ENCODE measurements around the gene AATF. TPM values are rescaled to one million over a fixed set of nuclear protein-coding genes. Genes with fewer than 3 reads are reported as not detected.

The AATF gene
- total and polyA plus RNA-seq, 2 donors (not counting 1 experiment from before 2014, with no cell fraction given): 23.9 to 54.8 TPM

- ATAC-seq (ENCODE audit: low read depth): no peak
- ChIA-PET CTCF (no interaction called here), POLR2A (no interaction called here)
- intact Hi-C loops (cut with micrococcal nuclease): no loop called here
- Histone ChIP-seq H3K27ac (ENCODE audit: low read length in 2 of 2) (no peak overlapping the region), H3K27me3 (replicated peaks in 1 of 4; ENCODE audit: control extremely low read depth in 1 of 4, control insufficient read depth in 3 of 4, insufficient read depth in 4 of 4, low read length in 3 of 4) (peaks cover 0 to 5% (median 0%) of the 10 kb centered on the region in 4 experiments), H3K79me2 (ENCODE audit: control insufficient read depth, insufficient read depth, low read length) (no peaks in the 10 kb centered on the region), H3K4me1 (ENCODE audit: control insufficient read depth in 2 of 2, insufficient read depth in 2 of 2, low read length in 2 of 2) (no peaks in the 10 kb centered on the region), H3K9ac (ENCODE audit: low read length) (no peak overlapping the region), H3K4me3 (ENCODE audit: control extremely low read depth in 1 of 5, extremely low read depth in 1 of 5, insufficient read depth in 1 of 5, low read depth in 2 of 5, low read length in 4 of 5) (no peak overlapping the region), H3K36me3 (replicated peaks in 1 of 2; ENCODE audit: control extremely low read depth in 1 of 2, control insufficient read depth in 1 of 2, extremely low read depth in 1 of 2, insufficient read depth in 2 of 2, low read length in 1 of 2) (no peaks in the 10 kb centered on the region), H2AFZ (ENCODE audit: insufficient read depth, low read depth, low read length, poor library complexity, severe bottlenecking) (no peak overlapping the region), H4K20me1 (ENCODE audit: control insufficient read depth, insufficient read depth, low read length, poor library complexity, severe bottlenecking) (no peaks in the 10 kb centered on the region), H3K4me2 (replicated peaks; ENCODE audit: low read depth, low read length, poor library complexity, severe bottlenecking) (no peak overlapping the region), H3K9me3 (ENCODE audit: control extremely low read depth in 1 of 3, control insufficient read depth in 2 of 3, insufficient read depth in 1 of 3, low read length in 2 of 3) (no peaks in the 10 kb centered on the region)
- WGBS (ENCODE audit: insufficient coverage): 71% methylated on average over 20 of the region's 25 CpGs
- no peaks in the 10 kb centered on the region for H3K9me3 Mint-ChIP-seq (ENCODE audit: insufficient read depth)
- no peak for TF ChIP-seq EZH2 (IDR thresholded peaks at IDR 0.05; ENCODE audit: borderline replicate concordance, insufficient read depth, low read depth, low read length, poor library complexity, severe bottlenecking)
- no peak for TF ChIP-seq CTCF (IDR thresholded peaks at IDR 0.05)
- no peaks in the 10 kb centered on the region for H3K4me1 Mint-ChIP-seq
- H3K27ac Mint-ChIP-seq: no peak overlapping the region
- H3K27me3 Mint-ChIP-seq: peaks cover 3% of the 10 kb centered on the region
- no peak overlapping the region for H3K4me3 Mint-ChIP-seq
- no peak for DNase-seq
Observed at GRCh38 chr17:37066322-37067255, 117.8 kb downstream of the AATF start.

- CTCF ChIA-PET: interaction anchor here (1.1 to 2.5 kb wide), 2 partner anchors 20 to 26 kb away, joined by 3 to 8 read pairs; no protein-coding TSS in a partner anchor
- no peak overlapping the region for H3K4me3 Mint-ChIP-seq
- 65% methylated on average over 9 of the region's 13 CpGs for WGBS (ENCODE audit: insufficient coverage)
- Histone ChIP-seq H3K9me3 (ENCODE audit: control extremely low read depth in 1 of 3, control insufficient read depth in 2 of 3, insufficient read depth in 1 of 3, low read length in 2 of 3) (no peaks in the 10 kb centered on the region), H2AFZ (ENCODE audit: insufficient read depth, low read depth, low read length, poor library complexity, severe bottlenecking) (no peak overlapping the region), H3K36me3 (replicated peaks in 1 of 2; ENCODE audit: control extremely low read depth in 1 of 2, control insufficient read depth in 1 of 2, extremely low read depth in 1 of 2, insufficient read depth in 2 of 2, low read length in 1 of 2) (no peaks in the 10 kb centered on the region), H3K27me3 (replicated peaks in 1 of 4; ENCODE audit: control extremely low read depth in 1 of 4, control insufficient read depth in 3 of 4, insufficient read depth in 4 of 4, low read length in 3 of 4) (peaks cover 0 to 5% (median 0%) of the 10 kb centered on the region in 4 experiments), H3K9ac (ENCODE audit: low read length) (no peak overlapping the region), H3K27ac (ENCODE audit: low read length in 2 of 2) (no peak overlapping the region), H3K4me2 (replicated peaks; ENCODE audit: low read depth, low read length, poor library complexity, severe bottlenecking) (no peak overlapping the region), H4K20me1 (ENCODE audit: control insufficient read depth, insufficient read depth, low read length, poor library complexity, severe bottlenecking) (no peaks in the 10 kb centered on the region), H3K4me1 (ENCODE audit: control insufficient read depth in 2 of 2, insufficient read depth in 2 of 2, low read length in 2 of 2) (no peaks in the 10 kb centered on the region), H3K79me2 (ENCODE audit: control insufficient read depth, insufficient read depth, low read length) (no peaks in the 10 kb centered on the region), H3K4me3 (ENCODE audit: control extremely low read depth in 1 of 5, extremely low read depth in 1 of 5, insufficient read depth in 1 of 5, low read depth in 2 of 5, low read length in 4 of 5) (no peak overlapping the region)
- H3K9me3 Mint-ChIP-seq (ENCODE audit: insufficient read depth): no peaks in the 10 kb centered on the region
- TF ChIP-seq CTCF (IDR thresholded peaks at IDR 0.05) (no peak), EZH2 (IDR thresholded peaks at IDR 0.05; ENCODE audit: borderline replicate concordance, insufficient read depth, low read depth, low read length, poor library complexity, severe bottlenecking) (no peak)
- H3K27ac Mint-ChIP-seq: no peak overlapping the region
- H3K27me3 Mint-ChIP-seq: peaks cover 3% of the 10 kb centered on the region
- DNase-seq (no peak), ATAC-seq (ENCODE audit: low read depth) (no peak)
- no peaks in the 10 kb centered on the region for H3K4me1 Mint-ChIP-seq
- intact Hi-C loops (cut with micrococcal nuclease): no loop called here
- POLR2A ChIA-PET: no interaction called here
Observed at GRCh38 chr17:37067555-37068111, 118.9 kb downstream of the AATF start.

Measured in B cell (primary cell).